Head of caudate nucleus (tissue), 42 donors: ENCODE results near the gene CDCA7L.

Experiments
- DNase-seq, 42 donors: peaks; one replicate each; pipeline versions ENCODE4 v3.0.0 to v3.0.0-alpha.2; 2020 to 2021; ENCODE audit warnings: mixed read lengths in 7 of 42
- intact Hi-C: fragments of 100-400 bp; cut with DNase I; formaldehyde crosslinking; loops from one replicate; pipeline ENCODE4 v1.15.0; 2022

Gene CDCA7L, protein sequence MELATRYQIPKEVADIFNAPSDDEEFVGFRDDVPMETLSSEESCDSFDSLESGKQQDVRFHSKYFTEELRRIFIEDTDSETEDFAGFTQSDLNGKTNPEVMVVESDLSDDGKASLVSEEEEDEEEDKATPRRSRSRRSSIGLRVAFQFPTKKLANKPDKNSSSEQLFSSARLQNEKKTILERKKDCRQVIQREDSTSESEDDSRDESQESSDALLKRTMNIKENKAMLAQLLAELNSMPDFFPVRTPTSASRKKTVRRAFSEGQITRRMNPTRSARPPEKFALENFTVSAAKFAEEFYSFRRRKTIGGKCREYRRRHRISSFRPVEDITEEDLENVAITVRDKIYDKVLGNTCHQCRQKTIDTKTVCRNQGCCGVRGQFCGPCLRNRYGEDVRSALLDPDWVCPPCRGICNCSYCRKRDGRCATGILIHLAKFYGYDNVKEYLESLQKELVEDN

DNA sequence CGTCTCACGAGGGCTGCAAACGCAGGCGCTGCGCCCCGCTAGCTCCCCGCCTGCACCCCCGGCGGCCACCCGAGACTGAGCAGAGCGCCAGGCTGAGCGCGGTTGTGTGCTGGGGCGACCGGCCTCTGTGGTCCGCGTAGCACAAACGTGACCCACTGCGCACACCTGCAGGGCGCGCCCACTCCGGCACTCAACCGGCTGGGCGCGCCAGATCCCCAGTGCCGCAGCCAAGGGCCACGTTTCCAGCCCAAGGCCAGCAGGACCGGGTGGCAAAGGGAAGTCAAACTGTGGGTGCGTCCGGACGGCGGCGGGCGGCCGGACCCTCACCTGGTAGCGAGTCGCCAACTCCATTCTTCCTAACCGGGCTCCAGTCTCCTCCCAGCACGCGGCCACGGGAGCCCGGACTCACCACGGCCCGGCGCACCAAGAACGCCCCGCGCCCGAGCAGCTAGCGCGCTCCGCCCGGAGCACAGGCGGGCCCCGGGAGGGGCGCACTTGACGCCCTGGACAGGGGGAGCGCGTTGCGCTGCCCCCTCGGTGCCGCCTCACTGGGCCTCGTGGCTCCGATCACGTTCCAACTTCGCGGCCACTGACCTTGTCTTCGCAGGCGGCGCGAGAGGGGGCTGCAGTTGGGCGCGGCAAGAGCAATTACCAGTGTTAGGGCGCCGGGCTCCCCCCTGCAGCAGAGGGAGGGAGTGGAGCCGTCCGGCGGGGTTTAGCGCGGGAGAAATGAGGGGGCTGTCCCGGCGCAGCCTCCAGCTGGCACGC is at the start of gene CDCA7L:
Gene CDCA7L (minus strand): TSS at position 446 of the 768 bp plus-strand sequence. CDS start 95 bp downstream, at position 351.
- intact Hi-C loops = no loop called here
- DNase-seq = peak; percentile 40 to 90 (median 80)

DNA sequence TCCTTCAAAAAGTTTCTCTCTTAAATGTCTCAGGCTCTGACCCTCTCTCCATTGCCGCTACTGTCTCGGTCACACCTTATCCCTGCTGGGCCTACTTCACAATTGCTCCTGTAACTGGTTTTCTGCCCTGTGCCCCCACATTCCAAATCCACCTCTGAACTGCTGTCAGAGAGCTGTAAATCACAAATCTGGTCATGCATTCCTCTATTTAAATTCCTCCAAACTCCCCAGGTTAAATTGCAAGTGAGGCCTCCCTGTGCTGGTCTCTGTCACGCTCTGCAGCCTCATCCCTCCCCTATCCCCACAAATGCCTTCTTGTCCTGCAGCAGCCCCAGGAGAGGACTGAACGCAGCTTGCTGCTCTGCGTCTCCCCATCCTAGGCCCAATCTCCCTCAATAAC is 40.4 kb upstream of the CDCA7L start:
- DNase-seq = no peak
- intact Hi-C loops = no loop called here

DNA sequence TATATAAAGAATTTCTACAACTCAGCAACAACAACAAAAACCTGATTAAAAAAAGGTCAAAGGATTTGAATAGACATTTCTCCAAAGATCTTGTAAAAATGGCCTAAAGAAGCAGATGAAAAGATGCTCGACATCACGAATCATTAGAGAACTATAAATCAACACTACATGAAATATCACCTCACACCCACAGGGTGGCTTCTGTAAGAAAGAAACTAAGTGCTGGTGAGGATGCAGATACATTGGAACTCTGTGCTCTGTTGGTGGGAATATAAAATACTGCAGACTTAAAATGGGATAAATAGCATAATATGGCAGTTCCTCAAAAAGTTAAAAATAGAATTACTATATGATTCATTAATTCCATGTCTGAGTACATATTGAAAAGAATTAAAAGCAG is 38.3 kb upstream of the CDCA7L start:
- intact Hi-C loops = no loop called here
- DNase-seq = no peak

DNA sequence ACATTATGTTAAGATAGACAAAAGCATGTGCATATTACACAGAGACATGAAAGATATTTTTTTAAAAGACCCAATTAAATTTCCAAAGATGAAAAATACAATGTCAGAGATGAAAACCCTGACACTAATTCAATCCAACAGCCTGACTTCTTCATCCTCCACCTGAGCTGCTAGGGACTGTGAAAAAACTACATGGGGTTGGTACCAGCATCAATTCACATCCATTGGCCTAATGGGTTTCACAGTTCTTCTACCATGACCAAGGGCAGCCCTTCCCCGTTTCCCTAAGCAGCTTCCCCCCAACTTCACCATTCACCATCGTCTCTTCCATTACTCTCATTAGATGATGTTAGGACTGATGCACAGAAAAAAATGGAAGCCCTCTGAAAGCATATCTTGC is 37.4 kb upstream of the CDCA7L start:
- DNase-seq = no peak

DNA sequence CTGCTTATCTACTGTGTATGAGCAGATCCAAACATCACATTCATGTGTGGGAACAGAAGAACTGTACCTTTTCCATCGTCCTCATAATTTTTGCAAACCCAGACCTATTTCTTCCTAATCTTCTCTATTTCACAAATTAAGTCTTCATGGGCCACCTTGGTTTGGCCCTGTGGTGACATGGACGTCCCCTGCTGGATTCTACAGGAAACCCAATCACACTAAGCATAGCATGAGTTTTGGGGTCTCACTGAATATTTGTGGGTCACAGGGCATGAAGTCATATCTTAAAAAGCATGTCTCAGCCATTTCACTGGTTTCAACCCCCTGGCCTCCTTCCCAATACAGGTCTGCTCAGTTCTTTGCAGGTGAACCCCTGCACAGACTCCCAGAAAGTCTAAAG is 35.8 kb upstream of the CDCA7L start:
- intact Hi-C loops = no loop called here
- DNase-seq = no peak

More for the DNA sequence above, 37.4 kb upstream of the CDCA7L start:
- intact Hi-C loops = no loop called here

DNA sequence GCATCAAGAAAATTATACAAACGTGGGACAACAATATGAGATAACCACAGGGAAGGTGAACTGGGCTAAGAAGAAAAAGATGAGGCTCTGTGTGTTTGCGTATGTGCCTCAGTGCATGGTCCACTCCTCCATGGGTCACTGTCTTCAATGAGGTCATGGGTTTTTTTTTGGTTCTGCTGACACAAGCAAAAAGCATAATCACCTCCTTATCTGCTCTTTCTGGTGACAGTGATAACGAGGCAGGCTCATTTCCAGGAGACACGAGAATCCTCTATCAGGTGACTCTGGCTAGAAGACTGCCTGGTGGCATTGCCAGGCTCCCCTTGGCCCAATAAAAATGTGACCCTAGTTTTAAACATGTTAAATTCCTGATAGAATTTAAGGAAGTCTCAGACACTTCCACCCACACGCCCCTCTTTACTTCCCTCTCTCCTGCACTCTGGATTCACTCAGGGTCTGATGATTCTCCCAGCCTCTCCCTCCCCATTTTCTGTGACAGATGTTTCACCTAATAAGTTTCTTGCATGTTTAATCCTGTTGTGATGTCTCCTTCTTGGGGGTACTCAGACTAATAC is 35.3 kb upstream of the CDCA7L start:
- no peak for DNase-seq
- intact Hi-C loops = no loop called here

DNA sequence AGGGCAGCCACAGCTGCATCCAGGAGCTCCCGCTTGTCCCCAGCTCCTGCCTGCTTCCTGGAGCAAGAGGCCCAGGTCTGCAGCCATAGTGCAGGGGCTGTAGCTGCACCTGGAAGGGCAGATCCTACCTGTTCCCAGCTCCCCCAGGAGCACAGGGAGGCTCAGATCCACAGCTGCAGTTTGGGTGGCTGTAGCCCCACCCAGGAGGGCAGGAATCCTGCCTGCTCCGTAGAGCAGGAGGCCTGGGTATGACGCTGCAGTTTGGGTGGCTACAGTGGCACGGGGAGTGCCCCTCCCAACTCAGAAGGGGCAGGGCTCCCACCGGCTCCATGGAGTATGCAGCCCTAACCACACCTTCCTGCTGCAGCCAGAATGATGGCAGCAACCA is 26.7 kb upstream of the CDCA7L start:
- no peak for DNase-seq
- intact Hi-C loops = no loop called here

DNA sequence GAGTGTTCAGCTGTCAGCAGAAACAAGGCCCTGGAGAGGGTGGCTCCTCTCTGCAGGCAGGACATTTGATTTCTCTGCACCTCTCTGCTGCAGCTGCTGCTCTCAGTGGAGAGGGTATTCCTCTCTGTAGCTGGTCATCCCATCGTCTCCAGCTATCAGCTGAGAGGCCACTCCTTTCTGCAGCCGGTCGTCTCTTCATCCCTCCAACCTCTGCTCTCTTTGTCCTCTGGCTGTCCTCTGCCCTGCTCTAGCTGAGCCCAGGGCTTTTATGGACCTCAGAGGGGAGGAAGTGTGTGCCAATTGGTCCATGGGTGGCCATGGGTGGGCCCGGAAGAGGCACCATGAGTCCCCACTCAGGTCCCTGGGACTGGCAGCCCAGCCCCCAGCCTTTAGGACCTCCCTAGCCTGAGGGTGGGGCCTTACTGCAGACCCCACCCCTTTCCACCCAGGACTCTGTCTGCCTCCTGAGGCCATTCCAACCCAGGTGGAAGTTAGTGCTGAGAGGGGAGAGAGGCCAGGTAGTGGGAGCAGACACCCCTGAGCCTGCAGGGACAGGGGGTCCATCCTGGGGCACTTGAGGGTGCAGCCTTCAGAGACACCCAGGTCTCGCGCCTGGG is 26.2 kb upstream of the CDCA7L start:
- DNase-seq = no peak
- intact Hi-C loops = no loop called here

DNA sequence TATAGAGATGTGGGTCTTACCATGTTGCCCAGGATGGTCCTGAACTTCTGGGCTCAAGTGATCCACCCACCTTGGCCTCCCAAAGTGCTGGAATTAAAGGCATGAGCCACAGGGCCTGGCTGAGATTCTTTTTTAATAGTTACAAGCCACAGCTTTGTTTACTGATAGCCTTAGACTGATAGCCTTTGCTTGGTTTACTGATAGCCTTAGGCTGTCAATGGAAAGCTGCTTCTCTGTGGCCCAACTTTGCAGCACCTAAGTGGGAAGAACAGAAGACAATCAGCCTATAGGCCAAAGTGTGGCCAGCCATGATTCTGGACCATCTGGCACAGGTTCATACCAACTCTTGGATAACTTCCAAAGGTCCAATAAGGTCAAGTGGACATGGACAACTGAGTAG is 24.1 kb upstream of the CDCA7L start:
- DNase-seq = no peak

DNA sequence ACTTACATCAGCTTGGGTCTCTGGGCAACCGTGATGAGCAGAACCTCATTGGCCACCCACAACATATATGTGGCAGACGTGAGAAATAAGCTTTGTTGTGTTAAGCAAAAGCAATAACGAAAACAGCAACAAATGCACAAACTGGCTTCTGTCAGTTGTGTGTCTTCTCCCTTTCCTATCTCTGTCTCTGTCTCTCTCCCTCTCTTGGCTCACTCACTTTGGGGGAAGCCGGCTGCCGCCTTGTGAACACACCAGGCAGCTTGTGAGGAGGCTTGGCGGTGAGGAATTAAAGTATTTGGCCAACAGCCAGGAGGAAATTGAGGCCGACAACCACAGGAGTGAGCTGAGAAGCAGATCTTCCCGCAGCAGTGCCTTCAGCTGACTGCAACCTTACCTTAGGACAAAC is 21.9 kb upstream of the CDCA7L start:
- intact Hi-C loops = no loop called here
- DNase-seq = no peak

More for the DNA sequence above, 24.1 kb upstream of the CDCA7L start:
- intact Hi-C loops = no loop called here

DNA sequence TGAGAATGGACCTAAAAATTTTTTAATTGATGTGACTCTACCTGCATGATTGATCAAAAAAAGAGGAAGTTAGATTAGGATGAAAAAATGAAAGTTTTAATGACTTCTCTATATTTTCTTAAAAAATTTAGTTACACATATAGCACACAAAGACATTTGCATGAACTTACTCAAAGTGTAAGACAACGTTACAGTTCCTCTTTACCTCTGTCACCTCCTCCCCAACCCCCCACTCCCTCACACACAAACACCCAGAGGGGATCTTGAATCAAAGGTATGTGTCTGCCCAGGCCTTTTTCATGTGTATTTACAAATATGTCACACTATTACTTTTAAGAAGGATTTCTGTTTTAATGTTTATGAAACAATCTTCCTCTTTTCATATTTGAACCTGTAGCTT is 20.6 kb upstream of the CDCA7L start:
- no peak for DNase-seq
- intact Hi-C loops = no loop called here

DNA sequence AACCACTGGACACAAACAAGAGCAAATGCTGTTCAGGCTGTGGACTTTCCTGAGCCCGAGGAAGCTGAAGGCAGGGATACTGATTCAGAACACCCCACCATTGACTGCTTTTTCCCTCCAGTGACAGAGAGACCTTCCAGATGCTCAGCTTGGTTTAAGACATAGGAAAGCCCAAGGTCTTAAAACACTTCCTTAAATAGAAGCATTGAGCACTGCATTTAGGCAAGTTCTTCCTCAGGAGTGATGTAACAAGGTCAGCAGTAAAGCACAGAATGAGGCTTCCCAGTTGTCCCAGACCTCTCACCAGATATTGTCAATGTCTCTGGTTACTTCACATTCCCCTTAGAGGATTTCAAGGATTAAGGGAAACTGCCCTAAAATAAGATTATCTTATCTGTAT is 19.6 kb upstream of the CDCA7L start:
- DNase-seq = no peak
- intact Hi-C loops = no loop called here

DNA sequence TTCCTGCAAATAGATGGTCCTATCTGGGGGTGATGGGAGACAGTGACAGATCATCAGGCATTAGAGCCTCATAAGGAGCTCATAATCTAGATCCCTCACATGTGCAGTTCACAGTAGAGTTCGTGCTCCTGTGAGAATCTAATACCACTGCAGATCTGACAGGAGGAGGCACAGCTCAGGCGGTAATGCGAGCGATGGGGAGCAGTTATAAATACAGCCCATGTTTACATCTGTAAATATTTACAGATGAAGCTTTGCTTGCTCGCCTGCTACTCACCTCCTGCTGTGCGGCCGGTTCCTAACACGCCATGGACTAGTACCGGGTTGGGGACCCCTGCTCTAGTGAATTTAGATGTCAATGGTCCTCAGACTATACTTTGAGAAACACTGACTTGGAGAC is 17.0 kb upstream of the CDCA7L start:
- intact Hi-C loops = no loop called here
- no peak for DNase-seq

DNA sequence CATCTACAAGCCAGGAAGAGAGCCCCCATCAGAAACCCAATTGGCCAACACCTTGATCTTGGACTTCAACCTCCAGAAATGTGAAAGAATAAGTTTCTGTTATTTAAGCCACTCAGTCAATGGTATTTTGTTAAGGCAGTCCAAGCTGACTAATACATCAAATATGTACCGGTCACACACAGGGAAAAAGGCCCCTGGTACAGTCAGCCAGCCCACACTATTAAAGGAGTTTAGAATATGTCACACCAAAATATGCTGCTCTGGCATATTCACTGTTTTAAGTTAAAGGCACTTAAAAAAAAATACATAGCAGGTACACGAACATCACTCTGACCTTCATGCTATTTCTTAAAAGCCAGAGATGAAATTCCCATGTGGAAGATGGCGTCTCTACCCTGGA is 15.2 kb upstream of the CDCA7L start:
- intact Hi-C loops = no loop called here
- no peak for DNase-seq

DNA sequence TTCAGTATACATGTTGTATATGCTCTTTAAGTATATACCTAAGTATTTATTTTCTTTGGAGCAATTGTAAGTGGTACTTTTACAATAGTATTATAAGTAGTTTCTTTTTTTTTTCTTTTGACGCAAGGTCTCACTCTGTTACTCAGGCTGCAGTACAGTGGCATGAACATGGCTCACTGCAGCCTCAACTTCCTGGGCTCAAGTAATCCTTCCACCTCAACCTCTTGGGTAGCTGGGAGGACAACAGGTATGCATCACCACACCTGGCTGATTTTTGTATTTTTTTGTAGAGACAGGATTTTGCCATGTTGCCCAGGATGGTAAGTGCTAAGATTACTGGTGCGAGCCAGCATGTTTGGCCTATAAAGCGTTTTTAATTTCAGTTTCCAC is 13.7 kb upstream of the CDCA7L start:
- intact Hi-C loops = no loop called here
- DNase-seq = no peak

DNA sequence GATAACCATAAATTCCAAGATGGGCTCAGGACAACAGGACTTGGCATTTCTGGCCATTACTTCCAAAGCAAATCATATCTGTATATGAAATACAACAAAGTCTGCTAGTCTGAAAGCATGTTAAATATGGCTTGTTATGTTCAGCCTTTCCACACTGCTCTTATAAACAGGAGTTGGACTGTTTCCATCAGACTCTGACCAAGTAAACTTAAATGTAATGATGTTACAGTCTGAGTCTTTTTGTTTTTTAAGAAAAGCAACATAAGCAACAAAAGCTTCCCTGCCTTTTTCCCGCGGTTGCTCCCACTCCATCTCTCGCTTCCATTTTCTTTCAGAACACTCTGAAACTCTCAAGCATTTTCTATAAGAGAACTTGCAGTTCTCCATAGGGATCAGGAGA is 8.1 kb upstream of the CDCA7L start:
- intact Hi-C loops = no loop called here
- DNase-seq = no peak

DNA sequence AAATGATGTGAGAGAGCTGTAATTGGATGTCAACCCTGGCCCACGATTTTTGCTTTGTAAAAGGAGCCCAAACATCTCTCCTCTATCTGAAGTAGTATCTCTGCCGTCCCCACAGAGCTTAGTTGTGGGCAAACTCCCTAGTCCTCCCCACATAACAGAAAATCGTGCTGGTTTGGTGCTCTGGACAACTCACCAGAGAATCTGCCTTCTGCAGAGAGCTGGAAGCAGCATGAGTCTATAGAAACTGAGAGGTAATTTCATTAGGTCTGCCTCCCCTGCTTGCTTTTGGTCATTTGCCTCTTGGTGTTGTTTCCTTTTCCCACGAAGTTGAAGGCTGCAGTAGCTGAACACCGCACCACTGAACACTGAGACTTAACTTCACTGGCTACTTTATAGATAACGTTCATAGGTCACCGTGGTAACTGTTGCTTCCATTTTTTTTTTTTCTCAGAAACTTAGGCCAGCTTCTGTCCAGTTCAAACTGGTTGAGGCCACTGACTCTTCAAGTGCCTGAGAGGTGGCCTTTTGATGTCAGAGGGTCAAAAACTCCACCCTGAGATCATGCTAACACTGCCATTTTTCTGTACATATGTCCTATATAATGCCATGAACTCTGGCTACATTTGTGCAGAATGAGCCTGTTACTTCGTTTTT is 3.3 kb upstream of the CDCA7L start:
- intact Hi-C loops = no loop called here

DNA sequence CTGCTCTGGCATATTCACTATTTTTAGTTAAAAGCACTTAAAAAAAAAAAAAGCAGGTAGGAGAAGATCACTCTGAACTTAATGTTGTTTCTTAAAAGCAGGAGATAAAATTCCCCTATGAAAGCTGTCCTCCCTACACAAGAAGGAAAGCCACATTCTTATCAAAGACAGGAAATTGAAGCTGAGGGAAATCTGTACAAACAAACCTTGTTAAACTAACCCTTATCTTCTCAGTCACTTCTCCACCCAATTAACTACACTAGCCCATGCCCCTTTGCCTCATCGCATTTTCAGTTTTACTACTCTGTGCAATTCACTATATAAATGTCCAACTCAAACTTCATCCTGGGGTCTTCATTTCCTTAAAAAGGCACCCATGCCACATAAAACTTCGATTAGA is 2.7 kb upstream of the CDCA7L start:
- DNase-seq = no peak
- intact Hi-C loops = no loop called here

More for the DNA sequence above, 3.3 kb upstream of the CDCA7L start:
- DNase-seq = no peak

DNA sequence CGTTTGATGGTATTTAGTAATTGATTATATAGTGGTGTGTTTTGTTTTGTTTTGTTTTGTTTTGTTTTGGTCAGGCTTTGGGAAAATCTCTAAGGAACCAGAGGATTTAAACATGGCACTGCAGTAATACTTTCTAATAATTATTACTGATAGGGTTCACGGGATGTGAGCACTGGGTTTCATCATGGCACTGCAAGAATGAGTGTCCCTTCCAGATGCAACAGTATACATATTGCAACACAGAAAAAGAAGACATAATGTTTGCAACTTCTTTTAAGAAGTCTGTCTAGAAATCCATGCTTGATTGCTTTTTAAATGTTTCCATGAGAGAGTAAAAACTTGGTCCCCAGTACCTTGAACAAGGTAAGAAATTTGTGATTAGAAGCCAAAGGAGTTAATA is 2.2 kb upstream of the CDCA7L start:
- intact Hi-C loops = no loop called here
- DNase-seq = no peak
